Liver (tissue), 9 donors: ENCODE data around the gene ARHGAP19. TPM values are rescaled to one million over a fixed set of nuclear protein-coding genes. Genes with fewer than 3 reads are reported as not detected.

ENCODE experiments used
- DNase-seq: peaks from one replicate; pipeline ENCODE4 v3.0.0-alpha.2; 2017; ENCODE audit warnings: low spot score
- H3K27ac ChIP-seq, 2 donors: one replicate each; pipeline ENCODE4 v1.7.0; 2013; ENCODE audit warnings: inconsistent platforms in 2 of 2, low read length in 2 of 2, control low read depth in 1 of 2, low read depth in 1 of 2, mild to moderate bottlenecking in 1 of 2
- H3K27me3 ChIP-seq, 4 donors: one replicate each; pipeline versions ENCODE4 v1.6.1 to v1.7.0; 2013; ENCODE audit warnings: low read length in 3 of 4, inconsistent platforms in 1 of 4, mild to moderate bottlenecking in 1 of 4, moderate library complexity in 1 of 4; ENCODE audit not compliant: control insufficient read depth in 4 of 4, insufficient read depth in 4 of 4
- H3K36me3 ChIP-seq, 4 donors: one replicate each; pipeline versions ENCODE4 v1.6.1 to v1.7.0; 2013; ENCODE audit warnings: low read length in 3 of 4, mild to moderate bottlenecking in 3 of 4, low read depth in 1 of 4, moderate library complexity in 1 of 4; ENCODE audit not compliant: control insufficient read depth in 4 of 4, insufficient read depth in 3 of 4
- H3K4me1 ChIP-seq, 4 donors: one replicate each; pipeline versions ENCODE4 v1.6.1 to v1.7.0; 2013; ENCODE audit warnings: low read length in 3 of 4, mild to moderate bottlenecking in 3 of 4, moderate library complexity in 1 of 4; ENCODE audit not compliant: control insufficient read depth in 4 of 4, insufficient read depth in 4 of 4
- H3K4me3 ChIP-seq, 3 donors: one replicate each; pipeline versions ENCODE4 v1.6.1 to v1.7.0; 2013; ENCODE audit warnings: low read length in 3 of 3, control low read depth in 1 of 3, low read depth in 1 of 3, mild to moderate bottlenecking in 1 of 3
- H3K9ac ChIP-seq, 2 donors: one replicate each; pipeline ENCODE4 v1.7.0; 2013; ENCODE audit warnings: low read length in 2 of 2, mild to moderate bottlenecking in 2 of 2, moderate library complexity in 2 of 2, control low read depth in 1 of 2, low read depth in 1 of 2
- H3K9me3 ChIP-seq, 4 donors: one replicate each; pipeline versions ENCODE4 v1.6.1 to v1.7.0; 2013; ENCODE audit warnings: low read length in 3 of 4; ENCODE audit not compliant: control insufficient read depth in 4 of 4
- ATF3 ChIP-seq: IDR thresholded peaks from 2 replicates; pipeline ENCODE4 v1.6.1; 2016; ENCODE audit warnings: antibody characterized with exemption
- FOXA1 ChIP-seq: IDR thresholded peaks from 2 replicates; pipeline ENCODE4 v1.6.1; 2016; ENCODE audit warnings: antibody characterized with exemption
- FOXA2 ChIP-seq: IDR thresholded peaks from 2 replicates; pipeline ENCODE4 v1.6.1; 2016; ENCODE audit warnings: antibody characterized with exemption
- GABPA ChIP-seq, 2 donors: IDR thresholded peaks in 1 of 2; conservative IDR thresholded peaks in 1 of 2; 2 replicates each; pipeline ENCODE4 v1.6.1; 2016; ENCODE audit warnings: antibody characterized with exemption in 2 of 2, mild to moderate bottlenecking in 1 of 2, moderate library complexity in 1 of 2
- HNF4A ChIP-seq, 2 donors: conservative IDR thresholded peaks; 2 replicates each; pipeline ENCODE4 v1.6.1; 2016; ENCODE audit warnings: antibody characterized with exemption in 2 of 2, mild to moderate bottlenecking in 2 of 2
- HNF4G ChIP-seq: IDR thresholded peaks from 2 replicates; pipeline ENCODE4 v1.6.1; 2016; ENCODE audit warnings: antibody characterized with exemption
- JUND ChIP-seq, 2 donors: IDR thresholded peaks; 2 replicates each; pipeline ENCODE4 v1.6.1; 2016; ENCODE audit warnings: antibody characterized with exemption in 2 of 2
- NR2F2 ChIP-seq: IDR thresholded peaks from 2 replicates; pipeline ENCODE4 v1.6.1; 2016; ENCODE audit warnings: antibody characterized with exemption
- RAD21 ChIP-seq, 2 donors: IDR thresholded peaks; 2 replicates each; pipeline ENCODE4 v1.6.1; 2016; ENCODE audit warnings: antibody characterized with exemption in 2 of 2, mild to moderate bottlenecking in 2 of 2
- REST ChIP-seq: IDR thresholded peaks from 2 replicates; pipeline ENCODE4 v1.6.1; 2016; ENCODE audit warnings: antibody characterized with exemption, mild to moderate bottlenecking
- RXRA ChIP-seq, 2 donors: IDR thresholded peaks; 2 replicates each; pipeline ENCODE4 v1.6.1; 2017 to 2018; ENCODE audit warnings: antibody characterized with exemption in 2 of 2, mild to moderate bottlenecking in 1 of 2
- TAF1 ChIP-seq: conservative IDR thresholded peaks from 2 replicates; pipeline ENCODE4 v1.6.1; 2016; ENCODE audit warnings: antibody characterized with exemption, mild to moderate bottlenecking
- YY1 ChIP-seq: IDR thresholded peaks from 2 replicates; pipeline ENCODE4 v1.6.1; 2016; ENCODE audit warnings: antibody characterized with exemption, mild to moderate bottlenecking
- WGBS: extraction: QIAGEN DNeasy Blood & Tissue Kit; methylation state at CpG from one replicate; pipeline ENCODE4 v1.1.7; 2013; 5-methylcytosine and 5-hydroxymethylcytosine counted together
- polyA plus RNA-seq, 2 donors: library from polyadenylated mRNA; stranded (reverse) in 1 of 2; unstranded in 1 of 2; fragments of 200-250 nt in 1 of 2; fragments of >200 nt in 1 of 2; fragmentation: Nextera tagmentation in 1 of 2; extraction: Ambion mirVana in 1 of 2; gene quantifications; one replicate each; pipeline versions ENCODE4 v1.2.1 to v1.2.3, GENCODE V29; 2013 to 2015
- total RNA-seq, 2 donors: library from RNA; depleted of rRNA; stranded (reverse); fragments of >200 nt; gene quantifications; one replicate each; pipeline ENCODE4 v1.2.3, GENCODE V29; 2014
- TF ChIP-seq, protein P1 (sequence below): IDR thresholded peaks from 2 replicates; pipeline ENCODE4 v1.6.1; 2016; ENCODE audit warnings: antibody characterized with exemption
- TF ChIP-seq, protein P2 (sequence below): IDR thresholded peaks from 2 replicates; pipeline ENCODE4 v1.6.1; 2016; ENCODE audit warnings: antibody characterized with exemption
- TF ChIP-seq, protein P3 (sequence below): fragments of 150-350 bp; IDR thresholded peaks from 2 replicates; pipeline ENCODE4 v1.5.1; 2017; ENCODE audit warnings: improper control_type of control experiment, low read depth, low read length; ENCODE audit not compliant: missing input control
- donor health status: healthy.
- donor health status: healthy.
- donor health status: healthy.
- donor health status: healthy.
- donor health status: healthy.

ARHGAP19 gene
- total and polyA plus RNA-seq, 4 donors, result 1.6 to 23.4 (median 3.6) TPM

DNA sequence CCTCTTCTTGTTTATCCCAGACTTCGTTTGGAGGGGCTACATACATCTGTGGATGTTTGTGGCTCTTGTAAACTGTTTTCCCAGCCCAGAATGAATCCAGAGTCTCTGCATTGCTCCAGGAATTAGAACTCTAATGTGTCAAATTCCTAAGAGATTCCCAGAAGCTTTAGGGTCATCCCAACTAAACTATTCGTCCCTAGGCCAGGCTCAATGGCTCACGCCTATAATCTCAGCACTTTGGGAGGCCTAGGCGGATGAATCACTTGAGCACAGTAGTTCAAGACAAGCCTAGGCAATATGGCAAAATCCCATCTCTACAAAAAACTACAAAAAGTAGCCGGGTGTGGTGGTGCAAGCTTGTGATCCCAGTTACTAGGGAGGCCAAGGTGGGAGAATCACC, 28.5 kb downstream of the ARHGAP19 start:
- peaks cover 0 to 3% (median 0%) of the 10 kb centered on the region in 4 donors for H3K36me3 ChIP-seq

GRCh38 chr10:97261656-97262055, 30.8 kb downstream of the ARHGAP19 start:
- no peak overlapping the region for H3K27ac ChIP-seq
- H3K4me3 ChIP-seq, result no peak overlapping the region
- H3K9ac ChIP-seq, result no peak overlapping the region
- H3K4me1 ChIP-seq, result no peaks in the 10 kb centered on the region
- no peaks in the 10 kb centered on the region for H3K9me3 ChIP-seq
- H3K36me3 ChIP-seq, result peaks cover 0 to 3% (median 1%) of the 10 kb centered on the region in 4 donors
- 92% methylated on average over 1 of the region's 1 CpG for WGBS
- no peaks in the 10 kb centered on the region for H3K27me3 ChIP-seq
- DNase-seq, result no peak
- TF ChIP-seq ATF3 (no peak), RXRA (IDR thresholded peaks at IDR 0.05) (no peak), REST (no peak), NR2F2 (no peak), FOXA1 (no peak), FOXA2 (no peak), HNF4G (no peak), HNF4A (conservative IDR thresholded peaks at IDR 0.05) (no peak), TAF1 (no peak), GABPA (IDR thresholded peaks at IDR 0.05 in 1 of 2, conservative IDR thresholded peaks at IDR 0.05 in 1 of 2) (no peak), RAD21 (IDR thresholded peaks at IDR 0.05) (no peak)
- TF ChIP-seq, protein P1, sequence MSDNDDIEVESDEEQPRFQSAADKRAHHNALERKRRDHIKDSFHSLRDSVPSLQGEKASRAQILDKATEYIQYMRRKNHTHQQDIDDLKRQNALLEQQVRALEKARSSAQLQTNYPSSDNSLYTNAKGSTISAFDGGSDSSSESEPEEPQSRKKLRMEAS, result no peak
- TF ChIP-seq, protein P2, sequence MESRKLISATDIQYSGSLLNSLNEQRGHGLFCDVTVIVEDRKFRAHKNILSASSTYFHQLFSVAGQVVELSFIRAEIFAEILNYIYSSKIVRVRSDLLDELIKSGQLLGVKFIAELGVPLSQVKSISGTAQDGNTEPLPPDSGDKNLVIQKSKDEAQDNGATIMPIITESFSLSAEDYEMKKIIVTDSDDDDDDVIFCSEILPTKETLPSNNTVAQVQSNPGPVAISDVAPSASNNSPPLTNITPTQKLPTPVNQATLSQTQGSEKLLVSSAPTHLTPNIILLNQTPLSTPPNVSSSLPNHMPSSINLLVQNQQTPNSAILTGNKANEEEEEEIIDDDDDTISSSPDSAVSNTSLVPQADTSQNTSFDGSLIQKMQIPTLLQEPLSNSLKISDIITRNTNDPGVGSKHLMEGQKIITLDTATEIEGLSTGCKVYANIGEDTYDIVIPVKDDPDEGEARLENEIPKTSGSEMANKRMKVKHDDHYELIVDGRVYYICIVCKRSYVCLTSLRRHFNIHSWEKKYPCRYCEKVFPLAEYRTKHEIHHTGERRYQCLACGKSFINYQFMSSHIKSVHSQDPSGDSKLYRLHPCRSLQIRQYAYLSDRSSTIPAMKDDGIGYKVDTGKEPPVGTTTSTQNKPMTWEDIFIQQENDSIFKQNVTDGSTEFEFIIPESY, result no peak
- TF ChIP-seq, protein P3, sequence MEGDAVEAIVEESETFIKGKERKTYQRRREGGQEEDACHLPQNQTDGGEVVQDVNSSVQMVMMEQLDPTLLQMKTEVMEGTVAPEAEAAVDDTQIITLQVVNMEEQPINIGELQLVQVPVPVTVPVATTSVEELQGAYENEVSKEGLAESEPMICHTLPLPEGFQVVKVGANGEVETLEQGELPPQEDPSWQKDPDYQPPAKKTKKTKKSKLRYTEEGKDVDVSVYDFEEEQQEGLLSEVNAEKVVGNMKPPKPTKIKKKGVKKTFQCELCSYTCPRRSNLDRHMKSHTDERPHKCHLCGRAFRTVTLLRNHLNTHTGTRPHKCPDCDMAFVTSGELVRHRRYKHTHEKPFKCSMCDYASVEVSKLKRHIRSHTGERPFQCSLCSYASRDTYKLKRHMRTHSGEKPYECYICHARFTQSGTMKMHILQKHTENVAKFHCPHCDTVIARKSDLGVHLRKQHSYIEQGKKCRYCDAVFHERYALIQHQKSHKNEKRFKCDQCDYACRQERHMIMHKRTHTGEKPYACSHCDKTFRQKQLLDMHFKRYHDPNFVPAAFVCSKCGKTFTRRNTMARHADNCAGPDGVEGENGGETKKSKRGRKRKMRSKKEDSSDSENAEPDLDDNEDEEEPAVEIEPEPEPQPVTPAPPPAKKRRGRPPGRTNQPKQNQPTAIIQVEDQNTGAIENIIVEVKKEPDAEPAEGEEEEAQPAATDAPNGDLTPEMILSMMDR, result no peak

More for the DNA sequence above, 28.5 kb downstream of the ARHGAP19 start:
- no peak overlapping the region for H3K27ac ChIP-seq
- H3K4me3 ChIP-seq, result no peak overlapping the region
- TF ChIP-seq FOXA2 (no peak), HNF4A (conservative IDR thresholded peaks at IDR 0.05) (no peak), NR2F2 (no peak), REST (no peak), JUND (IDR thresholded peaks at IDR 0.05) (no peak), TAF1 (no peak), YY1 (no peak), ATF3 (no peak)
- H3K27me3 ChIP-seq, result no peaks in the 10 kb centered on the region
- WGBS, result 95% methylated on average over 5 of the region's 5 CpGs
- H3K9ac ChIP-seq, result no peak overlapping the region
- no peak for DNase-seq
- no peaks in the 10 kb centered on the region for H3K9me3 ChIP-seq
- H3K4me1 ChIP-seq, result no peaks in the 10 kb centered on the region
